HCT116 (cell line): ENCODE data around the gene NOS3. TPM values are rescaled to one million over a fixed set of nuclear protein-coding genes. Genes with fewer than 3 reads are reported as not detected.

Experiments used
- ATAC-seq: fragments of 200-7000 bp; cut with Tn5 transposase; 2 replicates; pipeline ENCODE4 v1.9.1; 2020; ENCODE audit warnings: mild to moderate bottlenecking, moderate library complexity
- BruUV-seq: library from RNA; stranded (reverse); fragments of 400-500 nt; replicated peaks from 2 replicates; lab custom pipeline; 2021; lab: Mats Ljungman, UMichigan
- CTCF ChIA-PET: fragments of 300-600 bp; sonication (Branson Sonifier 250); formaldehyde crosslinking; loops from one replicate; lab custom pipeline; 2021; ENCODE audit warnings: antibody characterized with exemption; lab: Charles Lee
- POLR2A ChIA-PET: fragments of 300-600, 350-600 bp; sonication (Branson Sonifier 250); formaldehyde crosslinking; loops from one replicate; lab custom pipeline; 2021; ENCODE audit warnings: antibody characterized with exemption; lab: Charles Lee
- RAD21 ChIA-PET, 2 experiments: fragments of 300-600 bp; sonication (Branson Sonifier 250); formaldehyde crosslinking; loops; one replicate each; lab custom pipeline; 2023; ENCODE audit warnings: low total read pairs in 2 of 2; ENCODE audit not compliant: uncharacterized antibody in 2 of 2, unreplicated experiment in 2 of 2, low non-redundant PET in 1 of 2; lab: Charles Lee
- DNase-seq: peaks from one replicate; pipeline ENCODE4 v3.0.0-alpha.2; 2010; ENCODE audit warnings: low read depth, low spot score
- H2AFZ ChIP-seq: fragments of 200-600 bp; shearing (Covaris generic), sonication (generic); 2 replicates; pipeline ENCODE4 v1.6.1; 2017; ENCODE audit warnings: low read depth, mixed run types, mixed read lengths, antibody characterized with exemption, low read length; ENCODE audit not compliant: poor library complexity, severe bottlenecking
- H3K27ac ChIP-seq: 2 replicates; pipeline ENCODE4 v1.5.1; 2012; ENCODE audit warnings: low read depth, low read length
- H3K27me3 ChIP-seq: fragments of 200-600 bp; sonication (generic); 2 replicates; pipeline ENCODE4 v1.6.1; 2016; ENCODE audit warnings: mixed run types, low read length, mixed read lengths; ENCODE audit not compliant: insufficient read depth
- H3K36me3 ChIP-seq, 2 experiments: fragments of 200-500 bp in 1 of 2; fragments of 200-600 bp in 1 of 2; sonication (Bioruptor generic) in 1 of 2; sonication (generic) in 1 of 2; 2 replicates each; pipeline versions ENCODE4 v1.5.1 to v1.6.1; 2014 to 2016; ENCODE audit warnings: low read length in 2 of 2, inconsistent platforms in 1 of 2, mixed read lengths in 1 of 2, mixed run types in 1 of 2; ENCODE audit not compliant: insufficient read depth in 2 of 2, control insufficient read depth in 1 of 2
- H3K4me1 ChIP-seq, 2 experiments: fragments of 200-600 bp in 1 of 2; sonication (generic) in 1 of 2; 2 replicates each; pipeline versions ENCODE4 v1.5.1 to v1.6.1; 2012 to 2017; ENCODE audit warnings: low read length in 2 of 2, inconsistent platforms in 1 of 2, mild to moderate bottlenecking in 1 of 2, mixed read lengths in 1 of 2, mixed run types in 1 of 2, moderate library complexity in 1 of 2; ENCODE audit not compliant: insufficient read depth in 2 of 2, control insufficient read depth in 1 of 2
- H3K4me2 ChIP-seq: fragments of 200-600 bp; sonication (generic); 2 replicates; pipeline ENCODE4 v1.6.1; 2017; ENCODE audit warnings: mixed run types, low read length, mixed read lengths
- H3K4me3 ChIP-seq, 2 experiments: fragments of 200-600 bp in 1 of 2; sonication (generic) in 1 of 2; replicated peaks in 1 of 2; 2 replicates each; pipeline ENCODE4 v1.5.1; 2011 to 2016; ENCODE audit warnings: low read length in 2 of 2, control low read depth in 1 of 2, low read depth in 1 of 2, mild to moderate bottlenecking in 1 of 2, mixed read lengths in 1 of 2, mixed run types in 1 of 2
- H3K79me2 ChIP-seq: fragments of 200-600 bp; sonication (generic); 2 replicates; pipeline ENCODE4 v1.6.1; 2017; ENCODE audit warnings: mild to moderate bottlenecking, mixed run types, low read length, moderate library complexity, mixed read lengths; ENCODE audit not compliant: insufficient read depth
- H3K9ac ChIP-seq: fragments of 200-600 bp; sonication (generic); 2 replicates; pipeline ENCODE4 v1.6.1; 2016; ENCODE audit warnings: low read length, mixed read lengths
- H3K9me2 ChIP-seq: fragments of 200-600 bp; sonication (generic), shearing (Covaris generic); 2 replicates; pipeline ENCODE4 v1.6.1; 2017; ENCODE audit warnings: mixed run types, mild to moderate bottlenecking, moderate library complexity; ENCODE audit not compliant: insufficient read depth
- H3K9me3 ChIP-seq, 2 experiments: fragments of 200-500 bp in 1 of 2; fragments of 200-600 bp in 1 of 2; sonication (Bioruptor generic) in 1 of 2; sonication (generic) in 1 of 2; 2 replicates each; pipeline ENCODE4 v1.6.1; 2014 to 2017; ENCODE audit warnings: low read length in 2 of 2, mixed read lengths in 2 of 2, inconsistent platforms in 1 of 2, low read depth in 1 of 2, mild to moderate bottlenecking in 1 of 2, mixed run types in 1 of 2, moderate library complexity in 1 of 2; ENCODE audit not compliant: control insufficient read depth in 1 of 2, insufficient read depth in 1 of 2
- H4K20me1 ChIP-seq: fragments of 200-600 bp; sonication (generic), shearing (Covaris generic); 2 replicates; pipeline ENCODE4 v1.6.1; 2017; ENCODE audit warnings: mixed run types, mild to moderate bottlenecking, moderate library complexity; ENCODE audit not compliant: insufficient read depth
- CEBPB ChIP-seq: IDR thresholded peaks from 2 replicates; pipeline ENCODE4 v1.6.1; 2012; ENCODE audit warnings: low read depth
- EGR1 ChIP-seq: IDR thresholded peaks from 2 replicates; pipeline ENCODE4 v1.6.1; 2012; ENCODE audit warnings: low read depth
- ELF1 ChIP-seq: IDR thresholded peaks from 2 replicates; pipeline ENCODE4 v1.6.1; 2012; ENCODE audit warnings: low read depth, borderline replicate concordance
- EZH2 ChIP-seq: fragments of 200-600 bp; sonication (generic); IDR thresholded peaks from 2 replicates; pipeline ENCODE4 v1.6.1; 2017; ENCODE audit warnings: antibody characterized with exemption, mixed run types
- EZH2phosphoT487 ChIP-seq: fragments of 200-600 bp; IDR thresholded peaks from 2 replicates; pipeline ENCODE4 v1.6.1; 2018; ENCODE audit warnings: antibody characterized with exemption, borderline replicate concordance
- FOSL1 ChIP-seq: IDR thresholded peaks from 2 replicates; pipeline ENCODE4 v1.6.1; 2012; ENCODE audit warnings: low read depth
- JUND ChIP-seq: IDR thresholded peaks from 2 replicates; pipeline ENCODE4 v1.6.1; 2012
- POLR2A ChIP-seq: IDR thresholded peaks from 2 replicates; pipeline ENCODE4 v1.7.0; 2011; ENCODE audit warnings: borderline replicate concordance; ENCODE audit not compliant: insufficient read depth, insufficient read length; ENCODE audit errors: extremely low read depth
- POLR2AphosphoS5 ChIP-seq: IDR thresholded peaks from 2 replicates; pipeline ENCODE4 v1.6.1; 2011; ENCODE audit warnings: mild to moderate bottlenecking, low read depth, low read length, moderate library complexity
- RAD21 ChIP-seq: IDR thresholded peaks from 2 replicates; pipeline ENCODE4 v1.6.1; 2012; ENCODE audit warnings: low read depth, mild to moderate bottlenecking
- SIN3A ChIP-seq: IDR thresholded peaks from 2 replicates; pipeline ENCODE4 v1.6.1; 2012; ENCODE audit warnings: low read depth
- SP1 ChIP-seq: IDR thresholded peaks from 2 replicates; pipeline ENCODE4 v1.6.1; 2012; ENCODE audit warnings: low read depth
- SRF ChIP-seq: IDR thresholded peaks from 2 replicates; pipeline ENCODE4 v1.6.1; 2012; ENCODE audit warnings: low read depth
- TCF7L2 ChIP-seq: IDR thresholded peaks from 2 replicates; pipeline ENCODE4 v1.7.0; 2011; ENCODE audit warnings: borderline replicate concordance, inconsistent platforms; ENCODE audit not compliant: insufficient read depth, insufficient read length; ENCODE audit errors: extremely low read depth
- YY1 ChIP-seq: IDR thresholded peaks from 2 replicates; pipeline ENCODE4 v1.6.1; 2011; ENCODE audit warnings: low read length, low read depth, moderate library complexity, mild to moderate bottlenecking; ENCODE audit not compliant: insufficient replicate concordance; ENCODE audit errors: extremely low read depth
- ZFX ChIP-seq: fragments of 450-650 bp; IDR thresholded peaks from 2 replicates; pipeline ENCODE4 v1.6.1; 2017
- intact Hi-C: fragments of 100-400 bp; cut with micrococcal nuclease; formaldehyde crosslinking; loops from 2 replicates; pipeline ENCODE4 v1.10.0; 2022
- total RNA-seq: library from RNA; stranded (reverse); gene quantifications from one replicate; pipeline ENCODE4 v1.2.1, GENCODE V29; 2021; ENCODE audit not compliant: unreplicated experiment
- TF ChIP-seq, protein P1 (sequence below): IDR thresholded peaks from 2 replicates; pipeline ENCODE4 v1.6.1; 2012
- TF ChIP-seq, protein P2 (sequence below): IDR thresholded peaks from 2 replicates; pipeline ENCODE4 v1.6.1; 2011; ENCODE audit warnings: mild to moderate bottlenecking, low read length, moderate library complexity; ENCODE audit not compliant: insufficient replicate concordance; ENCODE audit errors: extremely low read depth
- TF ChIP-seq, protein P3 (sequence below): IDR thresholded peaks from 2 replicates; pipeline ENCODE4 v1.6.1; 2012
- TF ChIP-seq, protein P4 (sequence below), 3 experiments: fragments of 200-600 bp in 1 of 3; sonication (generic) in 1 of 3; IDR thresholded peaks in 2 of 3; conservative IDR thresholded peaks in 1 of 3; 2 replicates each; pipeline ENCODE4 v1.5.1; 2012 to 2017; ENCODE audit warnings: low read depth in 2 of 3, low read length in 2 of 3, antibody characterized with exemption in 1 of 3, borderline replicate concordance in 1 of 3, control low read depth in 1 of 3, mild to moderate bottlenecking in 1 of 3, mixed read lengths in 1 of 3, mixed run types in 1 of 3, moderate library complexity in 1 of 3; ENCODE audit not compliant: insufficient read depth in 1 of 3

Gene NOS3
- total RNA-seq, 1 experiment from 2014 or later, result 35.8 TPM

DNA sequence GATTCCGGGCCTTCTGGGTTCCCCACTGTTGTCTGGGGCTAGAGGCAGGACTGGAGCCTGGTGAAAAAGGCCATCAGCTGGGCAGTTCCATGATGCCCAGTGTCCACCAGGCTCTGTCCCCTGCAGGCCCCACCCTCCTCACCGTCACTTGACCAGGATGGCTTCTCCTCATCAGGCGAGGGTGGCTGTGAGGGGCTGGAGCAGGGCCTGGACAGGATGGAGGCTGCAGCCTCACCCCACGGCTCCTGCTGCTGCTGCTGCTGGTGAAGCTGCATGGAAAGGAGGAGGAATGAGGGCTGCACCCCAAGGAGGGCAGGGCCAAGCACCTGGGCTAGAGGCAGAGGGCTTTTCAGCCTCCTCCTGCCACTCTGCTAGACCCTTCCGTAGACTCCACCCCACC, 25.1 kb downstream of the NOS3 start:
- no peaks in the 10 kb centered on the region for H3K9me3 ChIP-seq
- BruUV-seq, result no TSS peak
- intact Hi-C loops, result loop anchor here (5.0 to 10.0 kb wide), 2 partner anchors 119 to 241 kb away; no protein-coding TSS in a partner anchor
- POLR2A ChIA-PET, result no interaction called here
- no peak overlapping the region for H3K9ac ChIP-seq
- no peak overlapping the region for H3K4me3 ChIP-seq
- ATAC-seq (no peak), DNase-seq (no peak)
- CTCF ChIA-PET, result no interaction called here
- no peaks in the 10 kb centered on the region for H3K27me3 ChIP-seq
- H4K20me1 ChIP-seq, result no peaks in the 10 kb centered on the region
- H3K36me3 ChIP-seq, result no peaks in the 10 kb centered on the region
- TF ChIP-seq, protein P1, sequence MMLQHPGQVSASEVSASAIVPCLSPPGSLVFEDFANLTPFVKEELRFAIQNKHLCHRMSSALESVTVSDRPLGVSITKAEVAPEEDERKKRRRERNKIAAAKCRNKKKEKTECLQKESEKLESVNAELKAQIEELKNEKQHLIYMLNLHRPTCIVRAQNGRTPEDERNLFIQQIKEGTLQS, result no peak
- TF ChIP-seq EGR1 (no peak), JUND (no peak), TCF7L2 (no peak), ZFX (no peak), RAD21 (no peak), SIN3A (no peak), POLR2AphosphoS5 (no peak), SRF (no peak), SP1 (no peak), EZH2phosphoT487 (no peak), FOSL1 (no peak), YY1 (no peak), ELF1 (no peak), CEBPB (no peak), EZH2 (no peak), POLR2A (no peak)
- TF ChIP-seq, protein P2, sequence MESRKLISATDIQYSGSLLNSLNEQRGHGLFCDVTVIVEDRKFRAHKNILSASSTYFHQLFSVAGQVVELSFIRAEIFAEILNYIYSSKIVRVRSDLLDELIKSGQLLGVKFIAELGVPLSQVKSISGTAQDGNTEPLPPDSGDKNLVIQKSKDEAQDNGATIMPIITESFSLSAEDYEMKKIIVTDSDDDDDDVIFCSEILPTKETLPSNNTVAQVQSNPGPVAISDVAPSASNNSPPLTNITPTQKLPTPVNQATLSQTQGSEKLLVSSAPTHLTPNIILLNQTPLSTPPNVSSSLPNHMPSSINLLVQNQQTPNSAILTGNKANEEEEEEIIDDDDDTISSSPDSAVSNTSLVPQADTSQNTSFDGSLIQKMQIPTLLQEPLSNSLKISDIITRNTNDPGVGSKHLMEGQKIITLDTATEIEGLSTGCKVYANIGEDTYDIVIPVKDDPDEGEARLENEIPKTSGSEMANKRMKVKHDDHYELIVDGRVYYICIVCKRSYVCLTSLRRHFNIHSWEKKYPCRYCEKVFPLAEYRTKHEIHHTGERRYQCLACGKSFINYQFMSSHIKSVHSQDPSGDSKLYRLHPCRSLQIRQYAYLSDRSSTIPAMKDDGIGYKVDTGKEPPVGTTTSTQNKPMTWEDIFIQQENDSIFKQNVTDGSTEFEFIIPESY, result no peak
- TF ChIP-seq, protein P3, sequence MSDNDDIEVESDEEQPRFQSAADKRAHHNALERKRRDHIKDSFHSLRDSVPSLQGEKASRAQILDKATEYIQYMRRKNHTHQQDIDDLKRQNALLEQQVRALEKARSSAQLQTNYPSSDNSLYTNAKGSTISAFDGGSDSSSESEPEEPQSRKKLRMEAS, result no peak
- TF ChIP-seq, protein P4, sequence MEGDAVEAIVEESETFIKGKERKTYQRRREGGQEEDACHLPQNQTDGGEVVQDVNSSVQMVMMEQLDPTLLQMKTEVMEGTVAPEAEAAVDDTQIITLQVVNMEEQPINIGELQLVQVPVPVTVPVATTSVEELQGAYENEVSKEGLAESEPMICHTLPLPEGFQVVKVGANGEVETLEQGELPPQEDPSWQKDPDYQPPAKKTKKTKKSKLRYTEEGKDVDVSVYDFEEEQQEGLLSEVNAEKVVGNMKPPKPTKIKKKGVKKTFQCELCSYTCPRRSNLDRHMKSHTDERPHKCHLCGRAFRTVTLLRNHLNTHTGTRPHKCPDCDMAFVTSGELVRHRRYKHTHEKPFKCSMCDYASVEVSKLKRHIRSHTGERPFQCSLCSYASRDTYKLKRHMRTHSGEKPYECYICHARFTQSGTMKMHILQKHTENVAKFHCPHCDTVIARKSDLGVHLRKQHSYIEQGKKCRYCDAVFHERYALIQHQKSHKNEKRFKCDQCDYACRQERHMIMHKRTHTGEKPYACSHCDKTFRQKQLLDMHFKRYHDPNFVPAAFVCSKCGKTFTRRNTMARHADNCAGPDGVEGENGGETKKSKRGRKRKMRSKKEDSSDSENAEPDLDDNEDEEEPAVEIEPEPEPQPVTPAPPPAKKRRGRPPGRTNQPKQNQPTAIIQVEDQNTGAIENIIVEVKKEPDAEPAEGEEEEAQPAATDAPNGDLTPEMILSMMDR (IDR thresholded peaks at IDR 0.05 in 2 of 3, conservative IDR thresholded peaks at IDR 0.05 in 1 of 3; ENCODE audit: borderline replicate concordance in 1 of 3, insufficient read depth in 1 of 3, low read depth in 2 of 3, low read length in 2 of 3), result no peak
- TF ChIP-seq, all 23 proteins: peak for 0
- RAD21 ChIA-PET, result no interaction called here
- Histone ChIP-seq H3K4me1 (peaks cover 0 to 42% of the 10 kb centered on the region in 2 experiments; a peak in 2 of 4 replicates), H3K27ac (no peak overlapping the region), H3K4me2 (no peak overlapping the region), H3K79me2 (no peaks in the 10 kb centered on the region), H2AFZ (no peak overlapping the region), H3K9me2 (no peaks in the 10 kb centered on the region)
